ENCODE data around the gene FNDC11.

- TF ChIP-seq ZNF382 (CRISPR knock-in tag; IDR thresholded peaks at IDR 0.05; ENCODE audit: borderline replicate concordance), result no peak
- no peak for TF ChIP-seq FOXO4 (CRISPR knock-in tag; conservative IDR thresholded peaks at IDR 0.05)
- no peak for TF ChIP-seq ARNT (IDR thresholded peaks at IDR 0.05)
- no peak for TF ChIP-seq CEBPB (IDR thresholded peaks at IDR 0.05; ENCODE audit: borderline replicate concordance, low read depth, low read length)
- TF ChIP-seq CTCF (CRISPR knock-in tag; IDR thresholded peaks at IDR 0.05), result no peak
- TF ChIP-seq, protein P1, sequence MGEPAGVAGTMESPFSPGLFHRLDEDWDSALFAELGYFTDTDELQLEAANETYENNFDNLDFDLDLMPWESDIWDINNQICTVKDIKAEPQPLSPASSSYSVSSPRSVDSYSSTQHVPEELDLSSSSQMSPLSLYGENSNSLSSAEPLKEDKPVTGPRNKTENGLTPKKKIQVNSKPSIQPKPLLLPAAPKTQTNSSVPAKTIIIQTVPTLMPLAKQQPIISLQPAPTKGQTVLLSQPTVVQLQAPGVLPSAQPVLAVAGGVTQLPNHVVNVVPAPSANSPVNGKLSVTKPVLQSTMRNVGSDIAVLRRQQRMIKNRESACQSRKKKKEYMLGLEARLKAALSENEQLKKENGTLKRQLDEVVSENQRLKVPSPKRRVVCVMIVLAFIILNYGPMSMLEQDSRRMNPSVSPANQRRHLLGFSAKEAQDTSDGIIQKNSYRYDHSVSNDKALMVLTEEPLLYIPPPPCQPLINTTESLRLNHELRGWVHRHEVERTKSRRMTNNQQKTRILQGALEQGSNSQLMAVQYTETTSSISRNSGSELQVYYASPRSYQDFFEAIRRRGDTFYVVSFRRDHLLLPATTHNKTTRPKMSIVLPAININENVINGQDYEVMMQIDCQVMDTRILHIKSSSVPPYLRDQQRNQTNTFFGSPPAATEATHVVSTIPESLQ (CRISPR knock-in tag; conservative IDR thresholded peaks at IDR 0.05), result no peak
- TF ChIP-seq BRCA1 (CRISPR knock-in tag; IDR thresholded peaks at IDR 0.05), result no peak
- no peak for TF ChIP-seq GTF2F1 (IDR thresholded peaks at IDR 0.05; ENCODE audit: low read length)
- TF ChIP-seq JUN (CRISPR knock-in tag; IDR thresholded peaks at IDR 0.05), result no peak
- TF ChIP-seq, protein P2, sequence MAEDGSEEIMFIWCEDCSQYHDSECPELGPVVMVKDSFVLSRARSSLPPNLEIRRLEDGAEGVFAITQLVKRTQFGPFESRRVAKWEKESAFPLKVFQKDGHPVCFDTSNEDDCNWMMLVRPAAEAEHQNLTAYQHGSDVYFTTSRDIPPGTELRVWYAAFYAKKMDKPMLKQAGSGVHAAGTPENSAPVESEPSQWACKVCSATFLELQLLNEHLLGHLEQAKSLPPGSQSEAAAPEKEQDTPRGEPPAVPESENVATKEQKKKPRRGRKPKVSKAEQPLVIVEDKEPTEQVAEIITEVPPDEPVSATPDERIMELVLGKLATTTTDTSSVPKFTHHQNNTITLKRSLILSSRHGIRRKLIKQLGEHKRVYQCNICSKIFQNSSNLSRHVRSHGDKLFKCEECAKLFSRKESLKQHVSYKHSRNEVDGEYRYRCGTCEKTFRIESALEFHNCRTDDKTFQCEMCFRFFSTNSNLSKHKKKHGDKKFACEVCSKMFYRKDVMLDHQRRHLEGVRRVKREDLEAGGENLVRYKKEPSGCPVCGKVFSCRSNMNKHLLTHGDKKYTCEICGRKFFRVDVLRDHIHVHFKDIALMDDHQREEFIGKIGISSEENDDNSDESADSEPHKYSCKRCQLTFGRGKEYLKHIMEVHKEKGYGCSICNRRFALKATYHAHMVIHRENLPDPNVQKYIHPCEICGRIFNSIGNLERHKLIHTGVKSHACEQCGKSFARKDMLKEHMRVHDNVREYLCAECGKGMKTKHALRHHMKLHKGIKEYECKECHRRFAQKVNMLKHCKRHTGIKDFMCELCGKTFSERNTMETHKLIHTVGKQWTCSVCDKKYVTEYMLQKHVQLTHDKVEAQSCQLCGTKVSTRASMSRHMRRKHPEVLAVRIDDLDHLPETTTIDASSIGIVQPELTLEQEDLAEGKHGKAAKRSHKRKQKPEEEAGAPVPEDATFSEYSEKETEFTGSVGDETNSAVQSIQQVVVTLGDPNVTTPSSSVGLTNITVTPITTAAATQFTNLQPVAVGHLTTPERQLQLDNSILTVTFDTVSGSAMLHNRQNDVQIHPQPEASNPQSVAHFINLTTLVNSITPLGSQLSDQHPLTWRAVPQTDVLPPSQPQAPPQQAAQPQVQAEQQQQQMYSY (CRISPR knock-in tag; IDR thresholded peaks at IDR 0.05), result no peak
Measured at GRCh38 chr20:63552481-63553249, 1.3 kb upstream of the FNDC11 start.

Measured in HepG2 (cell line).